NCI-H526 (cell line): ENCODE data around the gene DLX1.
"Not testable (repeated sequence)": the region's sequence is repeated elsewhere in the genome, so short reads cannot be mapped to it uniquely, and the experiment has no call there.

Experiments
- DNase-seq, 2 experiments: peaks; one replicate each; lab custom pipeline; 2025; lab: John Stamatoyannopoulos, UW

The DLX1 gene

GRCh38 chr2:172114579-172114978, 29.3 kb downstream of the DLX1 start:
- DNase-seq: no peak

- DNase-seq: no peak
Measured at GRCh38 chr2:172116107-172116506, 30.8 kb downstream of the DLX1 start.

GRCh38 chr2:172119089-172119488, 33.8 kb downstream of the DLX1 start:
- no peak for DNase-seq

- no peak for DNase-seq
Measured at GRCh38 chr2:172120118-172120517, 34.8 kb downstream of the DLX1 start.

GRCh38 chr2:172128484-172128883, 43.2 kb downstream of the DLX1 start:
- no peak for DNase-seq

- DNase-seq: no peak
Measured at GRCh38 chr2:172129404-172129803, 44.1 kb downstream of the DLX1 start.

GRCh38 chr2:172131713-172132555, 46.6 kb downstream of the DLX1 start:
- DNase-seq: no peak

- DNase-seq: peak in 1 of 2 experiments; percentile 17
Measured at GRCh38 chr2:172134270-172134669, 49.0 kb downstream of the DLX1 start.

- no peak for DNase-seq
Measured at GRCh38 chr2:172135446-172135845, 50.1 kb downstream of the DLX1 start.

- DNase-seq: no peak
Measured at GRCh38 chr2:172137109-172137508, 51.8 kb downstream of the DLX1 start.

GRCh38 chr2:172137943-172138342, 52.6 kb downstream of the DLX1 start:
- DNase-seq: peak; percentile 96 to 98

- DNase-seq: not testable (repeated sequence)
Measured at GRCh38 chr2:172138727-172139126, 53.4 kb downstream of the DLX1 start.
